Progenitor cell of endocrine pancreas (in vitro differentiated cells): ENCODE results near the gene ZNF324B. TPM values are rescaled to one million over a fixed set of nuclear protein-coding genes. Genes with fewer than 3 reads are reported as not detected.

ENCODE experiments used
- DNase-seq: peaks from one replicate; pipeline ENCODE4 v3.0.0; 2021; ENCODE audit warnings: low spot score; ENCODE audit not compliant: unreplicated experiment
- H3K27ac Mint-ChIP-seq: 2 replicates; pipeline ENCODE4 v1.8.0; 2021; ENCODE audit warnings: mild to moderate bottlenecking, moderate library complexity, mixed read lengths
- H3K27me3 Mint-ChIP-seq: 2 replicates; pipeline ENCODE4 v1.8.0; 2021; ENCODE audit warnings: mixed read lengths
- H3K36me3 Mint-ChIP-seq: 2 replicates; pipeline ENCODE4 v1.8.0; 2022; ENCODE audit warnings: mixed read lengths; ENCODE audit not compliant: insufficient read depth
- H3K4me1 Mint-ChIP-seq: 2 replicates; pipeline ENCODE4 v1.8.0; 2021; ENCODE audit warnings: low read depth, mixed read lengths
- H3K4me3 Mint-ChIP-seq: 2 replicates; pipeline ENCODE4 v1.8.0; 2021; ENCODE audit warnings: low read depth, mild to moderate bottlenecking, moderate library complexity, mixed read lengths
- H3K9me3 Mint-ChIP-seq: 2 replicates; pipeline ENCODE4 v1.8.0; 2021; ENCODE audit warnings: low read depth, mixed read lengths
- CTCF ChIP-seq: fragments of 200-600 bp; sonication (generic); IDR thresholded peaks from one replicate; pipeline ENCODE4 v1.5.0; 2021; ENCODE audit warnings: antibody characterized with exemption, mild to moderate bottlenecking; ENCODE audit not compliant: unreplicated experiment
- total RNA-seq: library from RNA; stranded (reverse); gene quantifications from 2 replicates; pipeline ENCODE4 v1.2.1, GENCODE V29; 2021

The ZNF324B gene
- total RNA-seq, 1 donor from 2014 or later = 11.2 TPM

- H3K4me3 Mint-ChIP-seq = no peak overlapping the region
Measured at GRCh38 chr19:58491393-58491792, 40.0 kb downstream of the ZNF324B start.

GRCh38 chr19:58492265-58492664, 40.8 kb downstream of the ZNF324B start:
- Mint-ChIP-seq H3K4me1 (no peaks in the 10 kb centered on the region), H3K4me3 (no peak overlapping the region), H3K36me3 (no peaks in the 10 kb centered on the region), H3K9me3 (no peaks in the 10 kb centered on the region), H3K27ac (no peak overlapping the region), H3K27me3 (no peaks in the 10 kb centered on the region)
- TF ChIP-seq CTCF = no peak
- DNase-seq = no peak

More at GRCh38 chr19:58491393-58491792, 40.0 kb downstream of the ZNF324B start:
- no peak for TF ChIP-seq CTCF
- Mint-ChIP-seq H3K27ac (no peak overlapping the region), H3K9me3 (no peaks in the 10 kb centered on the region), H3K36me3 (no peaks in the 10 kb centered on the region), H3K27me3 (no peaks in the 10 kb centered on the region), H3K4me1 (peaks cover 2% of the 10 kb centered on the region)
- DNase-seq = no peak

GRCh38 chr19:58497634-58498170, 46.3 kb downstream of the ZNF324B start:
- H3K27me3 Mint-ChIP-seq = no peaks in the 10 kb centered on the region

GRCh38 chr19:58498316-58499020, 47.0 kb downstream of the ZNF324B start:
- Mint-ChIP-seq H3K27me3 (no peaks in the 10 kb centered on the region), H3K9me3 (peaks cover 8% of the 10 kb centered on the region), H3K4me1 (peaks cover 8% of the 10 kb centered on the region), H3K27ac (no peak overlapping the region), H3K36me3 (peaks cover 3% of the 10 kb centered on the region), H3K4me3 (peak overlapping the region; percentile 88)
- no peak for TF ChIP-seq CTCF
- no peak for DNase-seq

More at GRCh38 chr19:58497634-58498170, 46.3 kb downstream of the ZNF324B start:
- H3K27ac Mint-ChIP-seq = no peak overlapping the region
- no peak for TF ChIP-seq CTCF
- peaks cover 3% of the 10 kb centered on the region for H3K36me3 Mint-ChIP-seq
- no peak for DNase-seq
- H3K4me1 Mint-ChIP-seq = peaks cover 8% of the 10 kb centered on the region
- H3K4me3 Mint-ChIP-seq = no peak overlapping the region
- H3K9me3 Mint-ChIP-seq = peaks cover 8% of the 10 kb centered on the region

- peaks cover 8% of the 10 kb centered on the region for H3K4me1 Mint-ChIP-seq
- peaks cover 8% of the 10 kb centered on the region for H3K9me3 Mint-ChIP-seq
- H3K4me3 Mint-ChIP-seq = peak overlapping the region; percentile 88
- TF ChIP-seq CTCF = peak; percentile 50
- H3K36me3 Mint-ChIP-seq = peaks cover 3% of the 10 kb centered on the region
- H3K27ac Mint-ChIP-seq = peak overlapping the region; percentile 92
- no peaks in the 10 kb centered on the region for H3K27me3 Mint-ChIP-seq
- DNase-seq = peak; percentile 99
Measured at GRCh38 chr19:58499021-58499927, 47.9 kb downstream of the ZNF324B start.
